Muscle layer of duodenum (tissue), 2 donors: ENCODE measurements around the gene ELP6.
"Not testable (repeated sequence)": the region's sequence is repeated elsewhere in the genome, so short reads cannot be mapped to it uniquely, and the experiment has no call there.

Experiments used
- H3K27ac ChIP-seq: one replicate; pipeline ENCODE4 v1.7.0; 2013; ENCODE audit warnings: mild to moderate bottlenecking, low read length
- H3K27me3 ChIP-seq: one replicate; pipeline ENCODE4 v1.7.0; 2013; ENCODE audit warnings: low read depth, mild to moderate bottlenecking, control low read depth, low read length
- H3K36me3 ChIP-seq, 2 donors: one replicate each; pipeline ENCODE4 v1.7.0; 2013; ENCODE audit warnings: low read length in 2 of 2, control low read depth in 1 of 2, mild to moderate bottlenecking in 1 of 2; ENCODE audit not compliant: insufficient read depth in 2 of 2, control insufficient read depth in 1 of 2
- H3K4me1 ChIP-seq, 2 donors: one replicate each; pipeline ENCODE4 v1.7.0; 2013; ENCODE audit warnings: low read length in 2 of 2, mild to moderate bottlenecking in 2 of 2, control low read depth in 1 of 2, moderate library complexity in 1 of 2; ENCODE audit not compliant: insufficient read depth in 2 of 2, control insufficient read depth in 1 of 2
- H3K4me3 ChIP-seq, 2 donors: one replicate each; pipeline ENCODE4 v1.7.0; 2013; ENCODE audit warnings: low read length in 2 of 2, low read depth in 1 of 2, mild to moderate bottlenecking in 1 of 2
- H3K9me3 ChIP-seq, 2 donors: one replicate each; pipeline ENCODE4 v1.7.0; 2013; ENCODE audit warnings: low read length in 2 of 2, control low read depth in 1 of 2, mild to moderate bottlenecking in 1 of 2; ENCODE audit not compliant: control insufficient read depth in 1 of 2
- donor health status: healthy.

The ELP6 gene

GRCh38 chr3:47527952-47528725 lies 14.6 kb upstream of the ELP6 start:
- Histone ChIP-seq H3K4me3 (no peak overlapping the region), H3K9me3 (no peaks in the 10 kb centered on the region), H3K27ac (no peak overlapping the region), H3K27me3 (no peaks in the 10 kb centered on the region), H3K36me3 (no peaks in the 10 kb centered on the region), H3K4me1 (no peaks in the 10 kb centered on the region)

GRCh38 chr3:47525617-47526016 lies 12.1 kb upstream of the ELP6 start:
- Histone ChIP-seq H3K27me3 (no peaks in the 10 kb centered on the region), H3K4me3 (no peak overlapping the region), H3K9me3 (no peaks in the 10 kb centered on the region), H3K27ac (no peak overlapping the region), H3K4me1 (peaks cover 4 to 5% of the 10 kb centered on the region in 2 donors), H3K36me3 (no peaks in the 10 kb centered on the region)

- Histone ChIP-seq H3K4me1 (peaks cover 4 to 5% of the 10 kb centered on the region in 2 donors), H3K27me3 (no peaks in the 10 kb centered on the region), H3K27ac (no peak overlapping the region), H3K4me3 (no peak overlapping the region), H3K36me3 (no peaks in the 10 kb centered on the region), H3K9me3 (no peaks in the 10 kb centered on the region)
These were observed 10.0 kb upstream of the ELP6 start for GRCh38 chr3:47523310-47524073.

GRCh38 chr3:47522082-47522987 lies 8.8 kb upstream of the ELP6 start:
- no peak overlapping the region for H3K4me3 ChIP-seq

GRCh38 chr3:47520756-47521155 lies 7.2 kb upstream of the ELP6 start:
- H3K9me3 ChIP-seq: no peaks in the 10 kb centered on the region
- no peaks in the 10 kb centered on the region for H3K36me3 ChIP-seq
- H3K4me3 ChIP-seq: no peak overlapping the region
- no peaks in the 10 kb centered on the region for H3K27me3 ChIP-seq
- H3K27ac ChIP-seq: no peak overlapping the region
- peaks cover 4 to 5% of the 10 kb centered on the region in 2 donors for H3K4me1 ChIP-seq

More at GRCh38 chr3:47522082-47522987, 8.8 kb upstream of the ELP6 start:
- H3K27me3 ChIP-seq: no peaks in the 10 kb centered on the region
- H3K27ac ChIP-seq: no peak overlapping the region
- peaks cover 4 to 5% of the 10 kb centered on the region in 2 donors for H3K4me1 ChIP-seq
- no peaks in the 10 kb centered on the region for H3K36me3 ChIP-seq
- H3K9me3 ChIP-seq: no peaks in the 10 kb centered on the region

- Histone ChIP-seq H3K27ac (no peak overlapping the region), H3K4me1 (peaks cover 4 to 5% of the 10 kb centered on the region in 2 donors), H3K36me3 (peaks cover 0 to 4% of the 10 kb centered on the region in 2 donors), H3K9me3 (no peaks in the 10 kb centered on the region), H3K4me3 (no peak overlapping the region), H3K27me3 (no peaks in the 10 kb centered on the region)
These were observed 4.4 kb upstream of the ELP6 start for GRCh38 chr3:47517937-47518336.

- no peak overlapping the region for H3K27ac ChIP-seq
These were observed 2.4 kb upstream of the ELP6 start for GRCh38 chr3:47515864-47516319.

GRCh38 chr3:47515100-47515499 lies 1.6 kb upstream of the ELP6 start:
- Histone ChIP-seq H3K36me3 (peaks cover 4 to 6% of the 10 kb centered on the region in 2 donors), H3K4me1 (peaks cover 0 to 10% of the 10 kb centered on the region in 2 donors), H3K4me3 (no peak overlapping the region), H3K9me3 (no peaks in the 10 kb centered on the region), H3K27me3 (no peaks in the 10 kb centered on the region), H3K27ac (no peak overlapping the region)

More at GRCh38 chr3:47515864-47516319, 2.4 kb upstream of the ELP6 start:
- Histone ChIP-seq H3K4me1 (peaks cover 0 to 10% of the 10 kb centered on the region in 2 donors), H3K27me3 (no peaks in the 10 kb centered on the region), H3K4me3 (no peak overlapping the region), H3K9me3 (no peaks in the 10 kb centered on the region), H3K36me3 (peaks cover 0 to 4% of the 10 kb centered on the region in 2 donors)

GRCh38 chr3:47512416-47513124 lies 942 bp downstream of the ELP6 start:
- H3K27ac ChIP-seq: peak overlapping the region; percentile 89
- peak overlapping the region; percentile 85 to 88 for H3K4me3 ChIP-seq
- H3K9me3 ChIP-seq: no peaks in the 10 kb centered on the region
- H3K36me3 ChIP-seq: peaks cover 10% of the 10 kb centered on the region in 2 donors
- peaks cover 0 to 10% of the 10 kb centered on the region in 2 donors for H3K4me1 ChIP-seq
- no peaks in the 10 kb centered on the region for H3K27me3 ChIP-seq

GRCh38 chr3:47505267-47505666 lies 8.2 kb downstream of the ELP6 start:
- H3K9me3 ChIP-seq, H3K4me3 ChIP-seq, H3K27me3 ChIP-seq, H3K4me1 ChIP-seq, H3K27ac ChIP-seq: not testable (repeated sequence)
- peaks cover 27 to 43% of the 10 kb centered on the region in 2 donors for H3K36me3 ChIP-seq
